ENCODE measurements around the gene SPTBN2.

SPTBN2 gene

GRCh38 chr11:66708094-66708493 lies 20.9 kb downstream of the SPTBN2 start:
- no peak overlapping the region for H3K4me3 ChIP-seq (ENCODE audit: low read depth, low read length)
- ChIA-PET POLR2A (no interaction called here), CTCF (interaction anchor here (1.0 to 2.1 kb wide), 2 partner anchors 12 to 14 kb away, joined by 3 to 11 read pairs; no protein-coding TSS in a partner anchor)
- no peak for DNase-seq (ENCODE audit: low read depth, low spot score)
- TF ChIP-seq CTCF (IDR thresholded peaks at IDR 0.05; ENCODE audit: insufficient read depth, low read length, missing control alignments), result no peak

- no peak for DNase-seq (ENCODE audit: low read depth, low spot score)
- ChIA-PET POLR2A (no interaction called here), CTCF (interaction anchor here (1.0 kb wide), 1 partner anchor 13 kb away, joined by 3 read pairs; no protein-coding TSS in a partner anchor)
- H3K4me3 ChIP-seq (ENCODE audit: low read depth, low read length), result no peak overlapping the region
- no peak for TF ChIP-seq CTCF (IDR thresholded peaks at IDR 0.05; ENCODE audit: insufficient read depth, low read length, missing control alignments)
Measured at GRCh38 chr11:66707486-66707885, 21.5 kb downstream of the SPTBN2 start.

GRCh38 chr11:66706989-66707388 lies 22.0 kb downstream of the SPTBN2 start:
- TF ChIP-seq CTCF (IDR thresholded peaks at IDR 0.05; ENCODE audit: insufficient read depth, low read length, missing control alignments), result no peak
- CTCF ChIA-PET, result no interaction called here
- POLR2A ChIA-PET, result no interaction called here
- H3K4me3 ChIP-seq (ENCODE audit: low read depth, low read length), result no peak overlapping the region
- no peak for DNase-seq (ENCODE audit: low read depth, low spot score)

GRCh38 chr11:66705587-66706335 lies 23.3 kb downstream of the SPTBN2 start:
- DNase-seq (ENCODE audit: low read depth, low spot score), result no peak
- H3K4me3 ChIP-seq (ENCODE audit: low read depth, low read length), result no peak overlapping the region
- TF ChIP-seq CTCF (IDR thresholded peaks at IDR 0.05; ENCODE audit: insufficient read depth, low read length, missing control alignments), result no peak
- CTCF ChIA-PET, result interaction anchor here (0.8 to 1.7 kb wide), 2 partner anchors 11 to 127 kb away, joined by 4 to 8 read pairs; no protein-coding TSS in a partner anchor
- POLR2A ChIA-PET, result no interaction called here

GRCh38 chr11:66704659-66705360 lies 24.2 kb downstream of the SPTBN2 start:
- TF ChIP-seq CTCF (IDR thresholded peaks at IDR 0.05; ENCODE audit: insufficient read depth, low read length, missing control alignments), result no peak
- H3K4me3 ChIP-seq (ENCODE audit: low read depth, low read length), result no peak overlapping the region
- POLR2A ChIA-PET, result no interaction called here
- CTCF ChIA-PET, result interaction anchor here (0.8 to 1.7 kb wide), 2 partner anchors 10 to 128 kb away, joined by 4 to 8 read pairs; no protein-coding TSS in a partner anchor
- DNase-seq (ENCODE audit: low read depth, low spot score), result no peak

Data from AG04449 (cell line).